H9 (cell line): ENCODE data around the gene TUBA4A. TPM values are rescaled to one million over a fixed set of nuclear protein-coding genes. Genes with fewer than 3 reads are reported as not detected.

Source experiments
- DNase-seq: peaks from one replicate; pipeline ENCODE4 v3.0.0-alpha.2; 2017
- H2AFZ ChIP-seq: one replicate; pipeline ENCODE4 v1.6.1; 2013; ENCODE audit warnings: mild to moderate bottlenecking, low read length, control low read depth, moderate library complexity
- H2AK5ac ChIP-seq: 2 replicates; pipeline ENCODE4 v1.6.1; 2013; ENCODE audit warnings: low read length, control low read depth, mixed read lengths; ENCODE audit not compliant: insufficient read length
- H2BK120ac ChIP-seq: one replicate; pipeline ENCODE4 v1.6.1; 2013; ENCODE audit warnings: low read depth, mild to moderate bottlenecking, low read length, control low read depth, inconsistent platforms; ENCODE audit not compliant: poor library complexity, severe bottlenecking
- H2BK12ac ChIP-seq: 2 replicates; pipeline ENCODE4 v1.6.1; 2013; ENCODE audit warnings: low read length, control low read depth, mixed read lengths, low read depth; ENCODE audit not compliant: insufficient read length
- H2BK15ac ChIP-seq: 2 replicates; pipeline ENCODE4 v1.6.1; 2013; ENCODE audit warnings: low read depth, low read length, control low read depth
- H2BK20ac ChIP-seq: one replicate; pipeline ENCODE4 v1.6.1; 2013; ENCODE audit warnings: low read depth, mild to moderate bottlenecking, low read length, control low read depth, inconsistent platforms; ENCODE audit not compliant: poor library complexity, severe bottlenecking
- H2BK5ac ChIP-seq: 2 replicates; pipeline ENCODE4 v1.6.1; 2013; ENCODE audit warnings: low read length, control low read depth, mixed read lengths; ENCODE audit not compliant: insufficient read length
- H3K14ac ChIP-seq: 2 replicates; pipeline ENCODE4 v1.6.1; 2013; ENCODE audit warnings: low read length, control low read depth; ENCODE audit not compliant: insufficient read depth
- H3K18ac ChIP-seq: 2 replicates; pipeline ENCODE4 v1.6.1; 2013; ENCODE audit warnings: low read depth, mild to moderate bottlenecking, mixed read lengths, low read length, control low read depth; ENCODE audit not compliant: insufficient read length
- H3K23ac ChIP-seq: 2 replicates; pipeline ENCODE4 v1.6.1; 2013; ENCODE audit warnings: low read length, control low read depth, mixed read lengths, low read depth; ENCODE audit not compliant: insufficient read length
- H3K23me2 ChIP-seq: 2 replicates; pipeline ENCODE4 v1.6.1; 2013; ENCODE audit warnings: low read depth, mild to moderate bottlenecking, mixed read lengths, low read length, control low read depth; ENCODE audit not compliant: insufficient read length, poor library complexity, severe bottlenecking
- H3K27ac ChIP-seq: 2 replicates; pipeline ENCODE4 v1.5.1; 2013; ENCODE audit warnings: low read length, control low read depth, mixed read lengths, low read depth; ENCODE audit not compliant: insufficient read length
- H3K27me3 ChIP-seq: 2 replicates; pipeline ENCODE4 v1.6.1; 2013; ENCODE audit warnings: low read length, control low read depth, inconsistent platforms; ENCODE audit not compliant: insufficient read depth
- H3K4ac ChIP-seq: 2 replicates; pipeline ENCODE4 v1.6.1; 2013; ENCODE audit warnings: low read depth, mild to moderate bottlenecking, control low read depth, inconsistent platforms, low read length, moderate library complexity
- H3K4me1 ChIP-seq: 2 replicates; pipeline ENCODE4 v1.6.1; 2013; ENCODE audit warnings: low read length, control low read depth, inconsistent platforms; ENCODE audit not compliant: insufficient read depth
- H3K4me2 ChIP-seq: 2 replicates; pipeline ENCODE4 v1.6.1; 2013; ENCODE audit warnings: low read length, control low read depth, mixed read lengths; ENCODE audit not compliant: insufficient read length, insufficient read depth
- H3K56ac ChIP-seq: 2 replicates; pipeline ENCODE4 v1.6.1; 2013; ENCODE audit warnings: low read depth, mild to moderate bottlenecking, mixed read lengths, low read length, control low read depth; ENCODE audit not compliant: insufficient read length
- H3K79me1 ChIP-seq: 2 replicates; pipeline ENCODE4 v1.6.1; 2013; ENCODE audit warnings: low read depth, mild to moderate bottlenecking, moderate library complexity, low read length, control low read depth, inconsistent platforms; ENCODE audit not compliant: insufficient read depth, poor library complexity, severe bottlenecking
- H3K79me2 ChIP-seq: 2 replicates; pipeline ENCODE4 v1.6.1; 2013; ENCODE audit warnings: low read length, control low read depth, inconsistent platforms; ENCODE audit not compliant: insufficient read depth
- H3K9ac ChIP-seq: 2 replicates; pipeline ENCODE4 v1.6.1; 2013; ENCODE audit warnings: low read length, control low read depth, mixed read lengths; ENCODE audit not compliant: insufficient read length; ENCODE audit errors: extremely low read depth
- H3K9me3 ChIP-seq: one replicate; pipeline ENCODE4 v1.6.1; 2013; ENCODE audit warnings: low read depth, low read length, inconsistent platforms; ENCODE audit not compliant: control insufficient read depth
- H3T11ph ChIP-seq: one replicate; pipeline ENCODE4 v1.6.1; 2013; ENCODE audit warnings: mild to moderate bottlenecking, low read length, control low read depth, inconsistent platforms
- H4K20me1 ChIP-seq: one replicate; pipeline ENCODE4 v1.6.1; 2013; ENCODE audit not compliant: control insufficient read depth, insufficient read length, insufficient read depth
- H4K5ac ChIP-seq: 2 replicates; pipeline ENCODE4 v1.6.1; 2013; ENCODE audit warnings: low read depth, mild to moderate bottlenecking, mixed read lengths, low read length, control low read depth; ENCODE audit not compliant: insufficient read length
- H4K8ac ChIP-seq: replicated peaks from 2 replicates; pipeline ENCODE4 v1.6.1; 2013; ENCODE audit warnings: low read length, control low read depth, mixed read lengths, low read depth; ENCODE audit not compliant: insufficient read length
- H4K91ac ChIP-seq: 2 replicates; pipeline ENCODE4 v1.6.1; 2013; ENCODE audit warnings: low read depth, mild to moderate bottlenecking, moderate library complexity, mixed read lengths, low read length, control low read depth; ENCODE audit not compliant: insufficient read length
- H3K27ac Mint-ChIP-seq, 3 experiments: 2 replicates in 2 of 3; 3 replicates in 1 of 3; pipeline ENCODE4 v1.8.0; 2020 to 2021; ENCODE audit warnings: mixed read lengths in 3 of 3, mild to moderate bottlenecking in 1 of 3, moderate library complexity in 1 of 3
- H3K27me3 Mint-ChIP-seq: 2 replicates; pipeline ENCODE4 v1.8.0; 2021; ENCODE audit warnings: low read depth, mild to moderate bottlenecking, moderate library complexity, mixed read lengths
- H3K36me3 Mint-ChIP-seq, 3 experiments: 2 replicates in 2 of 3; 3 replicates in 1 of 3; pipeline ENCODE4 v1.8.0; 2020 to 2021; ENCODE audit warnings: low read depth in 3 of 3, mixed read lengths in 3 of 3; ENCODE audit not compliant: insufficient read depth in 1 of 3
- H3K4me1 Mint-ChIP-seq, 2 experiments: 2 replicates each; pipeline ENCODE4 v1.8.0; 2020; ENCODE audit warnings: mixed read lengths in 2 of 2
- H3K4me3 Mint-ChIP-seq, 2 experiments: 2 replicates in 1 of 2; 3 replicates in 1 of 2; pipeline ENCODE4 v1.8.0; 2020 to 2021; ENCODE audit warnings: mild to moderate bottlenecking in 2 of 2, mixed read lengths in 2 of 2, moderate library complexity in 1 of 2
- H3K9me3 Mint-ChIP-seq, 2 experiments: 2 replicates in 1 of 2; 3 replicates in 1 of 2; pipeline ENCODE4 v1.8.0; 2020; ENCODE audit warnings: mild to moderate bottlenecking in 2 of 2, mixed read lengths in 2 of 2, moderate library complexity in 1 of 2
- WGBS: extraction: QIAGEN DNeasy Blood & Tissue Kit; methylation state at CpG from one replicate; pipeline ENCODE4 v1.1.7; 2013; ENCODE audit warnings: missing lambda C conversion rate, low lambda C conversion rate, mixed read lengths; ENCODE audit not compliant: insufficient read length; ENCODE audit errors: extremely low coverage; 5-methylcytosine and 5-hydroxymethylcytosine counted together
- total RNA-seq: library from RNA; stranded (reverse); gene quantifications from 2 replicates; pipeline ENCODE4 v1.2.1, GENCODE V29; 2021
- TF ChIP-seq, protein P1 (sequence below): fragments of 200-600 bp; sonication (generic); conservative IDR thresholded peaks from 3 replicates; pipeline ENCODE4 v1.8.0; 2021; ENCODE audit warnings: antibody characterized with exemption, mild to moderate bottlenecking

Gene TUBA4A
- total RNA-seq, 1 experiment from 2014 or later: 25.5 TPM

DNA sequence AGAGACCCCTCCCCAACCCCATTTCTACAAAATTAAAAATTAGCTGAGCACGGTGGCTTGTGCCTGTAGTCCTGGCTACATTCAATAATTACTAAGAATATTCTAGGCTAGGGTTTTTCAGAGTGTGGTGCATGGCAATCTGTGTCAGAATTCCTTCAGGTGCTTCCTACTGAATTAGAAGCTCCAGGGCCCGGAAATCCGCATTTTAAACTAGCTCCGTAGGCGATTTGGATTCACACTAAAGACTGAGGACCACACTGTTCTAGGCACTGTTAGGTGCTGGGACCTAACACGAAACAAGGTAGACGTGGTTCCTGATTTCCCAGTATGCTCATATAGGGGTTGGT is 47.8 kb downstream of the TUBA4A start:
- H3K79me2 ChIP-seq: no peaks in the 10 kb centered on the region
- H3K9me3 Mint-ChIP-seq: peaks cover 3 to 5% of the 10 kb centered on the region in 2 experiments; a peak in 3 of 5 replicates
- H3K27me3 ChIP-seq: no peaks in the 10 kb centered on the region
- H3K56ac ChIP-seq: no peak overlapping the region
- no peaks in the 10 kb centered on the region for H3K79me1 ChIP-seq
- H3K27ac Mint-ChIP-seq: peak overlapping the region in 2 of 3 experiments; percentile 90 to 96; a peak in 3 of 7 replicates
- H4K91ac ChIP-seq: no peak overlapping the region
- peak overlapping the region; percentile 83 to 88 for H3K4me3 Mint-ChIP-seq
- no peak overlapping the region for H2BK5ac ChIP-seq
- peaks cover 10% of the 10 kb centered on the region for H3K27me3 Mint-ChIP-seq
- no peaks in the 10 kb centered on the region for H4K20me1 ChIP-seq
- no peak overlapping the region for H3K23ac ChIP-seq
- H2BK120ac ChIP-seq: no peak overlapping the region
- no CpG with 5 or more reads among the region's 7 CpGs for WGBS
- peaks cover 4 to 36% (median 30%) of the 10 kb centered on the region in 3 experiments for H3K36me3 Mint-ChIP-seq
- H2BK12ac ChIP-seq: no peak overlapping the region
- peak overlapping the region; percentile 87 for H3K4me2 ChIP-seq
- H4K8ac ChIP-seq: no peak overlapping the region
- H3K4me1 Mint-ChIP-seq: peaks cover 8 to 14% of the 10 kb centered on the region in 2 experiments
- peaks cover 4% of the 10 kb centered on the region for H3K23me2 ChIP-seq
- no peak overlapping the region for H3K18ac ChIP-seq
- no peak for DNase-seq
- no peak overlapping the region for H2BK15ac ChIP-seq
- no peak overlapping the region for H3K27ac ChIP-seq
- H2BK20ac ChIP-seq: no peak overlapping the region
- no peak overlapping the region for H3T11ph ChIP-seq
- no peak overlapping the region for H3K14ac ChIP-seq
- TF ChIP-seq, protein P1, sequence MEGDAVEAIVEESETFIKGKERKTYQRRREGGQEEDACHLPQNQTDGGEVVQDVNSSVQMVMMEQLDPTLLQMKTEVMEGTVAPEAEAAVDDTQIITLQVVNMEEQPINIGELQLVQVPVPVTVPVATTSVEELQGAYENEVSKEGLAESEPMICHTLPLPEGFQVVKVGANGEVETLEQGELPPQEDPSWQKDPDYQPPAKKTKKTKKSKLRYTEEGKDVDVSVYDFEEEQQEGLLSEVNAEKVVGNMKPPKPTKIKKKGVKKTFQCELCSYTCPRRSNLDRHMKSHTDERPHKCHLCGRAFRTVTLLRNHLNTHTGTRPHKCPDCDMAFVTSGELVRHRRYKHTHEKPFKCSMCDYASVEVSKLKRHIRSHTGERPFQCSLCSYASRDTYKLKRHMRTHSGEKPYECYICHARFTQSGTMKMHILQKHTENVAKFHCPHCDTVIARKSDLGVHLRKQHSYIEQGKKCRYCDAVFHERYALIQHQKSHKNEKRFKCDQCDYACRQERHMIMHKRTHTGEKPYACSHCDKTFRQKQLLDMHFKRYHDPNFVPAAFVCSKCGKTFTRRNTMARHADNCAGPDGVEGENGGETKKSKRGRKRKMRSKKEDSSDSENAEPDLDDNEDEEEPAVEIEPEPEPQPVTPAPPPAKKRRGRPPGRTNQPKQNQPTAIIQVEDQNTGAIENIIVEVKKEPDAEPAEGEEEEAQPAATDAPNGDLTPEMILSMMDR: no peak
- H2AK5ac ChIP-seq: no peak overlapping the region
- no peaks in the 10 kb centered on the region for H3K4me1 ChIP-seq
- no peaks in the 10 kb centered on the region for H3K9me3 ChIP-seq
- H2AFZ ChIP-seq: no peak overlapping the region
- no peak overlapping the region for H3K4ac ChIP-seq
- H4K5ac ChIP-seq: no peak overlapping the region
- peak overlapping the region; percentile 26 for H3K9ac ChIP-seq
